Prostate gland (tissue), 2 donors: ENCODE data around the gene PODN. TPM values are rescaled to one million over a fixed set of nuclear protein-coding genes. Genes with fewer than 3 reads are reported as not detected.

ENCODE experiments used
- DNase-seq: peaks from one replicate; pipeline ENCODE4 v3.0.0-alpha.2; 2019; ENCODE audit warnings: low spot score
- H3K27ac ChIP-seq, 2 donors: fragments of 200-600 bp; sonication (generic); 2 replicates each; pipeline ENCODE4 v1.5.1; 2017 to 2019
- H3K27me3 ChIP-seq: fragments of 200-600 bp; sonication (generic); replicated peaks from 2 replicates; pipeline ENCODE4 v1.5.1; 2019; ENCODE audit not compliant: insufficient read depth
- H3K36me3 ChIP-seq, 2 donors: fragments of 200-600 bp; sonication (generic); 1 replicate in 1 of 2; 2 replicates in 1 of 2; pipeline versions ENCODE4 v1.5.1 to v1.8.1; 2017 to 2019
- H3K4me1 ChIP-seq: fragments of 200-600 bp; sonication (generic); replicated peaks from 2 replicates; pipeline ENCODE4 v1.5.1; 2019
- H3K4me3 ChIP-seq, 2 donors: fragments of 200-600 bp; sonication (generic); 2 replicates each; pipeline ENCODE4 v1.5.1; 2017 to 2019
- H3K9me3 ChIP-seq: fragments of 200-600 bp; sonication (generic); 2 replicates; pipeline ENCODE4 v1.5.1; 2017
- CTCF ChIP-seq, 4 experiments: fragments of 200-600 bp in 2 of 4; fragments of 450-650 bp in 2 of 4; sonication (generic) in 2 of 4; IDR thresholded peaks; 1 replicate in 3 of 4; 2 replicates in 1 of 4; pipeline ENCODE4 v1.5.1; 2016 to 2019; ENCODE audit warnings: antibody characterized with exemption in 4 of 4, mild to moderate bottlenecking in 2 of 4, moderate library complexity in 2 of 4
- POLR2A ChIP-seq: fragments of 450-650 bp; IDR thresholded peaks from one replicate; pipeline ENCODE4 v1.6.1; 2016; ENCODE audit warnings: antibody characterized with exemption, mild to moderate bottlenecking
- POLR2AphosphoS5 ChIP-seq: sonication (generic); formaldehyde crosslinking; IDR thresholded peaks from one replicate; pipeline ENCODE4 v1.6.1; 2017; ENCODE audit warnings: antibody characterized with exemption
- WGBS: methylation state at CpG from one replicate; pipeline ENCODE4 v1.1.5; 2018; 5-methylcytosine and 5-hydroxymethylcytosine counted together
- intact Hi-C: fragments of 100-400 bp; cut with DNase I; formaldehyde crosslinking; loops from one replicate; pipeline ENCODE4 v1.14.2; 2022
- total RNA-seq, 2 donors: library from RNA; depleted of rRNA; stranded (reverse); fragments of >200 nt; gene quantifications; one replicate each; pipeline ENCODE4 v1.1.0, GENCODE V29; 2016

PODN gene
- total RNA-seq, 2 donors from 2014 or later, result 11.6 to 92.7 TPM

GRCh38 chr1:53069663-53070327 is 7.8 kb downstream of the PODN start:
- intact Hi-C loops, result no loop called here
- TF ChIP-seq POLR2AphosphoS5, result no peak
- no peak for TF ChIP-seq POLR2A
- TF ChIP-seq CTCF (IDR thresholded peaks at IDR 0.05), result no peak
- H3K27me3 ChIP-seq, result no peaks in the 10 kb centered on the region
- H3K9me3 ChIP-seq, result no peaks in the 10 kb centered on the region
- DNase-seq, result no peak
- no peaks in the 10 kb centered on the region for H3K4me1 ChIP-seq
- H3K36me3 ChIP-seq, result no peaks in the 10 kb centered on the region
- H3K27ac ChIP-seq, result no peak overlapping the region
- 92% methylated on average over 23 of the region's 31 CpGs for WGBS
- no peak overlapping the region for H3K4me3 ChIP-seq

DNA sequence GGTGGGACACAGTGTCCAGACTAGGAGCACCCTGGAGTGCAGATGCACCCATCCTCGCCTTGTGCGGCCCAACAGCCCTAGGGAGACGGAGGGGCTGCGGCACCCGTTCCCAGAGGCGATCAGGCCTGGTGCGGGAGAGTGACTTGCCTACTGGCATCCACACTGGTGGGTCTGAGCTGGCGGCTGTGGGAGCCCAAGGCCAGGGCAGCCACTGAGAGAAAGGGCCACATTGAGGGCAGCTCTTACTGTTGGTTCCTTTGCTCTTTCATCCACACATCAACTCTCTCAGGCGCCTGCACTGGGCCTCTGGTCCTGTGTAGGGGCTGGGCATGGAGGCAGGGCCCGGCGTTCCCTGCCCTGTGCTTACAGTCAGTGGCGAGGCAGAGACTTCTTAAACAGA is 8.6 kb downstream of the PODN start:
- intact Hi-C loops, result no loop called here
- H3K27ac ChIP-seq, result no peak overlapping the region
- H3K4me1 ChIP-seq, result no peaks in the 10 kb centered on the region
- no peaks in the 10 kb centered on the region for H3K27me3 ChIP-seq
- H3K4me3 ChIP-seq, result no peak overlapping the region
- TF ChIP-seq POLR2A (no peak), CTCF (IDR thresholded peaks at IDR 0.05) (no peak), POLR2AphosphoS5 (no peak)
- 96% methylated on average over 12 of the region's 12 CpGs for WGBS
- H3K36me3 ChIP-seq, result no peaks in the 10 kb centered on the region
- H3K9me3 ChIP-seq, result no peaks in the 10 kb centered on the region
- no peak for DNase-seq

GRCh38 chr1:53071167-53071865 is 9.3 kb downstream of the PODN start:
- H3K27me3 ChIP-seq, result no peaks in the 10 kb centered on the region
- H3K4me1 ChIP-seq, result no peaks in the 10 kb centered on the region
- H3K36me3 ChIP-seq, result no peaks in the 10 kb centered on the region
- no peak overlapping the region for H3K4me3 ChIP-seq
- 87% methylated on average over 17 of the region's 17 CpGs for WGBS
- TF ChIP-seq POLR2AphosphoS5, result no peak
- no peaks in the 10 kb centered on the region for H3K9me3 ChIP-seq
- H3K27ac ChIP-seq, result no peak overlapping the region
- intact Hi-C loops, result no loop called here
- DNase-seq, result no peak

GRCh38 chr1:53071915-53072314 is 9.9 kb downstream of the PODN start:
- H3K27ac ChIP-seq, result no peak overlapping the region
- H3K9me3 ChIP-seq, result no peaks in the 10 kb centered on the region
- no peak for TF ChIP-seq POLR2AphosphoS5
- TF ChIP-seq POLR2A, result no peak
- TF ChIP-seq CTCF (IDR thresholded peaks at IDR 0.05), result no peak
- no peaks in the 10 kb centered on the region for H3K36me3 ChIP-seq
- no peaks in the 10 kb centered on the region for H3K27me3 ChIP-seq
- H3K4me1 ChIP-seq, result no peaks in the 10 kb centered on the region
- intact Hi-C loops, result no loop called here
- DNase-seq, result no peak
- 92% methylated on average over 1 of the region's 1 CpG for WGBS
- H3K4me3 ChIP-seq, result no peak overlapping the region

- Histone ChIP-seq H3K4me1 (no peaks in the 10 kb centered on the region), H3K27me3 (no peaks in the 10 kb centered on the region), H3K36me3 (peaks cover 0 to 2% of the 10 kb centered on the region in 2 donors), H3K9me3 (no peaks in the 10 kb centered on the region), H3K27ac (peak overlapping the region in 1 of 2 donors; percentile 1), H3K4me3 (no peak overlapping the region)
- TF ChIP-seq POLR2AphosphoS5 (no peak), CTCF (IDR thresholded peaks at IDR 0.05) (no peak), POLR2A (no peak)
- WGBS, result 96% methylated on average over 7 of the region's 7 CpGs
- intact Hi-C loops, result no loop called here
- DNase-seq, result no peak
These were observed 11.3 kb downstream of the PODN start for GRCh38 chr1:53073287-53073686.
